Glomerular visceral epithelial cell (primary cell): ENCODE data around the gene PFKFB3.
"Not testable (repeated sequence)": the region's sequence is repeated elsewhere in the genome, so short reads cannot be mapped to it uniquely, and the experiment has no call there.

Source experiments
- DNase-seq: peaks from one replicate; pipeline ENCODE4 v3.0.0-alpha.2; 2016; ENCODE audit errors: extremely low spot score

PFKFB3 gene

GRCh38 chr10:6202098-6202683 is 541 bp upstream of the PFKFB3 start:
- DNase-seq = no peak

- DNase-seq = peak; percentile 75
These were observed 765 bp downstream of the PFKFB3 start for GRCh38 chr10:6203331-6204062.

- peak; percentile 51 for DNase-seq
These were observed 1.3 kb downstream of the PFKFB3 start for GRCh38 chr10:6204063-6204340.

GRCh38 chr10:6204341-6205191 is 1.8 kb downstream of the PFKFB3 start:
- DNase-seq = peak; percentile 78

GRCh38 chr10:6206486-6206885 is 3.8 kb downstream of the PFKFB3 start:
- DNase-seq = not testable (repeated sequence)

- no peak for DNase-seq
These were observed 4.9 kb downstream of the PFKFB3 start for GRCh38 chr10:6207658-6208057.

GRCh38 chr10:6208799-6209235 is 6.1 kb downstream of the PFKFB3 start:
- DNase-seq = peak; percentile 24

- DNase-seq = no peak
These were observed 8.6 kb downstream of the PFKFB3 start for GRCh38 chr10:6211341-6211670.

GRCh38 chr10:6211671-6212635 is 9.2 kb downstream of the PFKFB3 start:
- DNase-seq = no peak

GRCh38 chr10:6212806-6213205 is 10.1 kb downstream of the PFKFB3 start:
- no peak for DNase-seq

GRCh38 chr10:6213257-6213905 is 10.6 kb downstream of the PFKFB3 start:
- no peak for DNase-seq

- DNase-seq = no peak
These were observed 11.2 kb downstream of the PFKFB3 start for GRCh38 chr10:6213908-6214307.

GRCh38 chr10:6214612-6215011 is 11.9 kb downstream of the PFKFB3 start:
- DNase-seq = no peak

- no peak for DNase-seq
These were observed 12.5 kb downstream of the PFKFB3 start for GRCh38 chr10:6215241-6215640.

- DNase-seq = no peak
These were observed 13.2 kb downstream of the PFKFB3 start for GRCh38 chr10:6215683-6216484.

GRCh38 chr10:6216916-6217315 is 14.2 kb downstream of the PFKFB3 start:
- DNase-seq = no peak

- DNase-seq = no peak
These were observed 14.9 kb downstream of the PFKFB3 start for GRCh38 chr10:6217611-6218010.

- DNase-seq = peak; percentile 97
These were observed 16.2 kb downstream of the PFKFB3 start for GRCh38 chr10:6218692-6219493.

- DNase-seq = no peak
These were observed 16.7 kb downstream of the PFKFB3 start for GRCh38 chr10:6219494-6219836.
